Coronary artery (tissue), 2 donors: ENCODE results near the gene KLK14.

Experiments
- DNase-seq: peaks from one replicate; pipeline ENCODE4 v3.0.0-alpha.2; 2017; ENCODE audit warnings: low spot score
- H3K27ac ChIP-seq, 2 donors: fragments of 200-600 bp; sonication (generic); one replicate each; pipeline ENCODE4 v1.5.1; 2016 to 2019
- H3K4me3 ChIP-seq: fragments of 200-600 bp; sonication (generic); 2 replicates; pipeline ENCODE4 v1.5.1; 2016; ENCODE audit warnings: mild to moderate bottlenecking, moderate library complexity
- TF ChIP-seq, protein P1 (sequence below): fragments of 200-600 bp; sonication (generic); IDR thresholded peaks from one replicate; pipeline ENCODE4 v1.5.1; 2019; ENCODE audit warnings: antibody characterized with exemption

KLK14 gene

DNA sequence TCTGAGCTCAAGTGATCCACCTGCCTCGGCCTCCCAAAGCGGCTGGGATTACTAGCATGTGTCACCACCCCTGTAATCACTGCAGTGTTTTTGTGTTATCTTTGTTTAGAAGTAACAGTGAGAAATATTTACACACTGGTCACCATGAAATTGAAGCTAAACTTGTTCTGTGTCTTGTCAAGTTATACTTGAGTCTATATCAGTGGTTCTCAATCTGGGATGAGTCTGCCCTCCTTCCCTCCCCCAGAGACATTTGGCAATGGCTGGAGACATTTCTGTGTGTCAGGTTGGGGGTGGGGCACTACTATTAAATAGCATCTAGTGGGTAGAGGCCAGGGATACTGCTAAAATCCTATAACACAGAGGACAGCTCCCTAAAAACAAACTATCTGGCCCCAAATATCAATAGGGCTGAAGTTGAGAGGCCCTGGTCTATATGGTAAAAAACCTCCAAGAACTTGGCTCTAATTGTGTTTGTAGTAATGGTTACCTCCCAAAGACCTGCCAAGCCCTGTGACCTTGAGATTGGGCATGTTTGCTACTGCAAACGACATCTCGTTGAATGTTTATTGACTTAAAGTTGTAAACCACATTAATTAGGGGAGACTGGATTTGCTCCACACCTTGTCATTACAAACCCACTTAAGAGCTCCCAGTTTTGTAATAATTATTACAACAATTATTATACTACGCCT lies 18.6 kb upstream of the KLK14 start:
- no peak for DNase-seq
- no peak overlapping the region for H3K27ac ChIP-seq

DNA sequence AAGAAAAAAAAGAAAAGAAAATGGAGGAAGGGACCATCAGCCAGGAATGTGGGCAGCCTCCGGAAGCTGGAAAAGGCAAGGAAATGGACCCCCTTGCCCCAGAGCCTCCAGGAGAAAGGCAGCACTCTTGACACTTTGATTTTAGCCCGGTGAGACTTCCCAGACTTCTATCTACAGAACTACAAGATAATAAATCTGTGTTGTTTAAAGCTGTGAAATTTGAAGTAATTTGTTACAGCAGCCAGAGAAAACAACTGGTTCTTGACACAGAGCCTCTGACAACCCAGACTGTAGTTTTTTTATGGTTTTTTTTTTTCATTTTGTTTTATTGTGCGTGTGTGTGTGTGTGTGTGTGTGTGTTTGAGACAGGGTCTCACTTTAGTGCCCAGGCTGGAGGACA lies 17.9 kb upstream of the KLK14 start:
- H3K4me3 ChIP-seq, result no peak overlapping the region
- TF ChIP-seq, protein P1, sequence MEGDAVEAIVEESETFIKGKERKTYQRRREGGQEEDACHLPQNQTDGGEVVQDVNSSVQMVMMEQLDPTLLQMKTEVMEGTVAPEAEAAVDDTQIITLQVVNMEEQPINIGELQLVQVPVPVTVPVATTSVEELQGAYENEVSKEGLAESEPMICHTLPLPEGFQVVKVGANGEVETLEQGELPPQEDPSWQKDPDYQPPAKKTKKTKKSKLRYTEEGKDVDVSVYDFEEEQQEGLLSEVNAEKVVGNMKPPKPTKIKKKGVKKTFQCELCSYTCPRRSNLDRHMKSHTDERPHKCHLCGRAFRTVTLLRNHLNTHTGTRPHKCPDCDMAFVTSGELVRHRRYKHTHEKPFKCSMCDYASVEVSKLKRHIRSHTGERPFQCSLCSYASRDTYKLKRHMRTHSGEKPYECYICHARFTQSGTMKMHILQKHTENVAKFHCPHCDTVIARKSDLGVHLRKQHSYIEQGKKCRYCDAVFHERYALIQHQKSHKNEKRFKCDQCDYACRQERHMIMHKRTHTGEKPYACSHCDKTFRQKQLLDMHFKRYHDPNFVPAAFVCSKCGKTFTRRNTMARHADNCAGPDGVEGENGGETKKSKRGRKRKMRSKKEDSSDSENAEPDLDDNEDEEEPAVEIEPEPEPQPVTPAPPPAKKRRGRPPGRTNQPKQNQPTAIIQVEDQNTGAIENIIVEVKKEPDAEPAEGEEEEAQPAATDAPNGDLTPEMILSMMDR, result no peak
- H3K27ac ChIP-seq, result no peak overlapping the region
- DNase-seq, result no peak

More for the DNA sequence above, 18.6 kb upstream of the KLK14 start:
- TF ChIP-seq, protein P1, result no peak
- no peak overlapping the region for H3K4me3 ChIP-seq

- TF ChIP-seq, protein P1, result no peak
- no peak for DNase-seq
- Histone ChIP-seq H3K27ac (no peak overlapping the region), H3K4me3 (peak overlapping the region; percentile 25)
These were observed 16.3 kb upstream of the KLK14 start for GRCh38 chr19:51099047-51099382.

DNA sequence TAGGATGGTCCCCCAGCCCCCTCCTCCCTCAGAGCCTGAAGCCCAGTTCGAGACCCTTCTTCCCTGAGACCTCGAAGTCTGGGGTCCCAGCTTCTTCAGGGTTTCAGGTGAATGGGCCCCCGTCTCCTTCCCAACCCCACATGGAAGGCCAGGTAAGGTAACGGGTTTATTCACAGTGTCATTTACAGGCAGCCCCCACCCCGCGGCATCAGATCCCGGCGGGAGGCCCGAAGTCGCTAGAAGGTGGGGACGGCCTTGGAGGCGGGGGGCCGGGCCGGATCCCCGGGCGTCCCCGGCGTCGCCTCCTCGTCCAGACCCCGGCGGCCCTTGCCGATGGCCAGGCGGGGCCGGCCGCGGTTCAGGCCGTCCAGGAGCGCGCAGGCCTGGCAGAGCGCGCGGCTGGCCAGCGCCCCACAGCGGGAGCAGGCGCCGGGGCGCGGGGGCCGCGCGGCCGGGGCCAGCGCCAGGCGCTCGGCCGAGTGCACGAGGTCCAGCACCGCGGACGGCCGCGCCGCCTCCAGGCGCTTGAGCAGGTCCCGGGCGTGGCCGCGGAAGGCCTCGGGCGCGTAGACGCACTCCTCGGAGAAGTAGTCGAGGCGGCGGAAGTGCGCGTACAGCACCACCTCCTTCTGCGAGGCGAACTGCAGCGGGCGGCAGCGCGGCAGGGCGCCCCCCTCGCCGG lies 15.8 kb upstream of the KLK14 start:
- TF ChIP-seq, protein P1, result no peak
- H3K4me3 ChIP-seq, result peak overlapping the region; percentile 25
- H3K27ac ChIP-seq, result no peak overlapping the region

GRCh38 chr19:51097796-51098195 lies 15.1 kb upstream of the KLK14 start:
- Histone ChIP-seq H3K27ac (no peak overlapping the region), H3K4me3 (no peak overlapping the region)
- TF ChIP-seq, protein P1, result no peak
- no peak for DNase-seq

More for the DNA sequence above, 15.8 kb upstream of the KLK14 start:
- no peak for DNase-seq

DNA sequence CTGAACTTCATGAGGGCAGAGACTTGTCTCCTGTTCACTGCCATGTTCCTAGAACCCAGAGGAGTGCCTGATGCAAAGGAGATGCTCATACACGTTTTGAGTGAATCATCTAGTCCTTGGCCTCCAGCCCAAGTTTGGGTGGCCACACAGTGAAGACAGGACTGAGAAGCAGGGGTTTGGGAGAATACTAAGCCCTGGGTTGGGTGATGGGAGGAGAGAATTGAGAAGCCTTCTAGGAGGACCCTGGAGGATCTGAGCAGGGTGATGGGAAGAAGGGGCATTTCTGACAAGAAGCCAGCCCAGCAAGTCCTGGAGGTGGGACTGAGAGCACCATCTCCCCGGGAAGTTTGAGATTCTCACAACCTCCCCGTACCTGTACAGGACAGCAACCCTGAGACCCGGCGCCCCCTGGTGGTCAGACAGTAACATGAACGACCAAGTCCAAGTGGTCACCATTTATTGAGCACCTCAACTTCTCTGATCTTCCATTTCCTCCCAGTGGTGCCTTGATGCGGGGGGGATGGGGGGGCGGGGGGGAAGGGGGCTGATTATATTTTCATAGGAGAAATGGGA lies 14.6 kb upstream of the KLK14 start:
- no peak for DNase-seq
- TF ChIP-seq, protein P1, result peak; percentile 54
- Histone ChIP-seq H3K4me3 (no peak overlapping the region), H3K27ac (no peak overlapping the region)
